ENCODE results near the gene SLC16A7. TPM values are rescaled to one million over a fixed set of nuclear protein-coding genes. Genes with fewer than 3 reads are reported as not detected.

The SLC16A7 gene
- total and polyA plus RNA-seq, 12 donors = 6.0 to 246 (median 163) TPM

DNA sequence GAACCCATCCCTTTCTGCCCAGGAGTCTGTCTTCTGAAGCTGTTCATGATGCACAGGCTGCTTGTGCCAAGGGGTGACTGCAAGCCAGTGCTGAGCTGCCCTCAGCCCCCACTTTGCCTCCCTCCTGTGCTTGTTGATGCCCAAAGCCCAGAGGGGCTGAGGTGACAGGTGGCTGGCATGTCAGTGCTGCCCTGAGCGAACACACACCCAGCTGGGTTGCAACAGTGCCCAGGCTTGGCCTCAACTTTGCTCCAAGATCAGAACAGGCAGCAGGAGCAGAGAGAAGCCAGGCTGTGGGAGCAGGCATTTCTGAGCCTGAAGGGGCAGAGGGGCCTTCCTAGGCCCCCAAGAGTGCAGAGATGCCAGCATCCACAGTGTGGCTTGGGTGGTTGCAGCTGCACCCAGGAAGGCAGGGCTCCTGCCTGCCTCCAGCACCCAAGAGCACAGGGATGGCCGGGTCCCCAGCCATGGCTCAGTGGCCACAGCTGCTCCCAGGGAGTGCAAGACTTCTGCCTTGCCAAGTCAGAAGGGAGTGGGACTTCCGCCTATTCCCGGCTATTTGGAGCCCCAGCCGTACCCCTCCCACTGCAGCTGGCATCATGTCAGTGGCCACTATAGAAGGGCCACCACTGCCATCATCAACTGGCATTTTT is 83.1 kb downstream of the SLC16A7 start:
- DNase-seq (peak in 1 of 2 donors; percentile 16), ATAC-seq (peak in 7 of 8 donors; percentile 46 to 88 (median 59))
- H3K4me1 ChIP-seq = peaks cover 0 to 28% (median 6%) of the 10 kb centered on the region in 9 donors
- H3K36me3 ChIP-seq = no peaks in the 10 kb centered on the region
- H3K9me3 ChIP-seq = no peaks in the 10 kb centered on the region
- intact Hi-C loops (cut with DNase I) = no loop called here
- H3K27me3 ChIP-seq = no peaks in the 10 kb centered on the region
- TF ChIP-seq, protein P1, sequence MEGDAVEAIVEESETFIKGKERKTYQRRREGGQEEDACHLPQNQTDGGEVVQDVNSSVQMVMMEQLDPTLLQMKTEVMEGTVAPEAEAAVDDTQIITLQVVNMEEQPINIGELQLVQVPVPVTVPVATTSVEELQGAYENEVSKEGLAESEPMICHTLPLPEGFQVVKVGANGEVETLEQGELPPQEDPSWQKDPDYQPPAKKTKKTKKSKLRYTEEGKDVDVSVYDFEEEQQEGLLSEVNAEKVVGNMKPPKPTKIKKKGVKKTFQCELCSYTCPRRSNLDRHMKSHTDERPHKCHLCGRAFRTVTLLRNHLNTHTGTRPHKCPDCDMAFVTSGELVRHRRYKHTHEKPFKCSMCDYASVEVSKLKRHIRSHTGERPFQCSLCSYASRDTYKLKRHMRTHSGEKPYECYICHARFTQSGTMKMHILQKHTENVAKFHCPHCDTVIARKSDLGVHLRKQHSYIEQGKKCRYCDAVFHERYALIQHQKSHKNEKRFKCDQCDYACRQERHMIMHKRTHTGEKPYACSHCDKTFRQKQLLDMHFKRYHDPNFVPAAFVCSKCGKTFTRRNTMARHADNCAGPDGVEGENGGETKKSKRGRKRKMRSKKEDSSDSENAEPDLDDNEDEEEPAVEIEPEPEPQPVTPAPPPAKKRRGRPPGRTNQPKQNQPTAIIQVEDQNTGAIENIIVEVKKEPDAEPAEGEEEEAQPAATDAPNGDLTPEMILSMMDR (IDR thresholded peaks at IDR 0.05) = no peak
- H3K4me3 ChIP-seq = no peak overlapping the region
- H3K27ac ChIP-seq = peak overlapping the region in 1 of 10 donors; percentile 17
- WGBS, 2 donors = 65 to 72% methylated on average over 5 of the region's 5 CpGs

DNA sequence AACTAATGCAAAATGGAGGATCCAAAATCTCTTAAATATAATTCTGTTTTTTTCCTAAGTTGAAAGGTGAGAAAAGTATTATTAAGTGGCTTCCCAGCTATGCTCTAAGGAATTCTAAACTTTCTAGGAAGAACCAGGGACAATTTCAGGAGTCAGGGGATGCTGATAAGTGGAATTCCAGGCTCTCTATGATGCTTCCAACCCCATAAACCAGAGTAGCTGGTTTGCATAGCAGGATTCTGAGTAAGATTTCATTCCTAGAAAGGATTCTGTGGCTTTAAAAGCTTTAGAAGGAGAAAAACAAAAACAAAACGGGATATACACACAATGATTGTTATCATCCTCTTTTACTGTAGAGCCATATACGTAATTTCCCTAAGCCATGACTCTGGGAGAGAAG is 93.9 kb downstream of the SLC16A7 start:
- ATAC-seq (no peak), DNase-seq (no peak)
- H3K4me1 ChIP-seq = peaks cover 0 to 40% (median 5%) of the 10 kb centered on the region in 9 donors
- peaks cover 0 to 6% (median 0%) of the 10 kb centered on the region in 9 donors for H3K36me3 ChIP-seq
- no peak overlapping the region for H3K4me3 ChIP-seq
- no peaks in the 10 kb centered on the region for H3K27me3 ChIP-seq
- H3K9me3 ChIP-seq = peaks cover 0 to 17% (median 6%) of the 10 kb centered on the region in 11 donors
- intact Hi-C loops (cut with DNase I) = no loop called here
- WGBS, 2 donors = 53 to 54% methylated on average over 2 of the region's 2 CpGs
- TF ChIP-seq, protein P1 (IDR thresholded peaks at IDR 0.05) = no peak
- no peak overlapping the region for H3K27ac ChIP-seq

DNA sequence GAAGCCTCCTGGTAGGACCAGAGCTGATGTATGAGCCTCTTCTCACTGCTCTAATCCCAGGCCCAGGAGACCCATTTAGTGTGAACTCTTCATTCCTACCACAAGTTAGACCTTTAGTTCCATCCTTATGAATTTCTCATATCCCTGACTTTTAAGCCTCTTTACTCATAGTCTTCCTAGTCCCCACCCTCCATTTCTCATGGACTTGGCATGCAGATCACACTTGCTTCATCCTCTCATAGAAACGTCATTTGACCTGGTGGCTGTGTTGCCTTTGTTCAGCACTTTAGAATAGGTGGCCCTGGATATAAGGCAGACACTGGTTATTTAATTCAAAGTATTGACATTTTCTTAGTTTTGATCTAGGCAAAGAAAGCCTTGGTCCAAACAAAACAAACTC is 99.5 kb downstream of the SLC16A7 start:
- 39 to 51% methylated on average over 1 of the region's 1 CpG for WGBS, 2 donors
- intact Hi-C loops (cut with DNase I) = no loop called here
- peak in 3 of 8 donors; percentile 31 to 76 (median 55) for ATAC-seq
- Histone ChIP-seq H3K27ac (no peak overlapping the region), H3K9me3 (peaks cover 0 to 17% (median 6%) of the 10 kb centered on the region in 11 donors), H3K36me3 (peaks cover 0 to 6% (median 0%) of the 10 kb centered on the region in 9 donors), H3K27me3 (no peaks in the 10 kb centered on the region), H3K4me1 (peaks cover 0 to 19% (median 10%) of the 10 kb centered on the region in 9 donors), H3K4me3 (no peak overlapping the region)
- no peak for DNase-seq
- TF ChIP-seq, protein P1 (IDR thresholded peaks at IDR 0.05) = no peak

DNA sequence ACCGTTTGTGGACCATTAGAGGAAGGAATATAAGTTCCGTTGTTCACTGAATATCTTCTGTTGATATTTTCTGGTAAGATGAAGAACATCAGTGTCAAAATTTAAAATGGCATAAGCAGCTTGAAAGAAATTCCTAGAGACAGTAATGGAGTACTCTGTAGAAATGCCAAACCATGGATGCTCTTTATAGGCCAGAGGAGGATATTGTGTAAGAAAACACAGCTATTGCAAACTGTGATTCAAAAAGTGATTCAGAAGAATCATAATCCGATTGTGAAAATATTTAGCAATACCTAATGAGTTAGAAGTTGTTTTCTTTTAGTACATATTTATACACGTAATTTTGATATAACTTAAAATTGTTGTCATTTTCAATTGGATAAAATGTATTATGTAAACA is 102.8 kb downstream of the SLC16A7 start:
- Histone ChIP-seq H3K4me1 (peaks cover 0 to 23% (median 10%) of the 10 kb centered on the region in 9 donors), H3K36me3 (no peaks in the 10 kb centered on the region), H3K9me3 (no peaks in the 10 kb centered on the region), H3K4me3 (no peak overlapping the region), H3K27ac (peak overlapping the region in 1 of 10 donors; percentile 23), H3K27me3 (no peaks in the 10 kb centered on the region)
- peak in 1 of 8 donors; percentile 75 for ATAC-seq
- intact Hi-C loops (cut with DNase I) = no loop called here
- DNase-seq = no peak
- WGBS, 2 donors = 79 to 83% methylated on average over 4 of the region's 4 CpGs
- TF ChIP-seq, protein P1 (IDR thresholded peaks at IDR 0.05) = no peak

Data from heart right ventricle (tissue), 16 donors.